HepG2 (cell line): ENCODE results near the gene KIAA0825. TPM values are rescaled to one million over a fixed set of nuclear protein-coding genes. Genes with fewer than 3 reads are reported as not detected.

Experiments used
- FLYWCH1 ChIP-seq: sonication (generic); formaldehyde crosslinking; IDR thresholded peaks from 2 replicates; pipeline ENCODE4 v1.8.1; 2023; ENCODE audit warnings: mild to moderate bottlenecking, missing genetic modification reagents
- FOXA1 ChIP-seq, 2 experiments: fragments of 450-650 bp in 1 of 2; sonication (generic) in 1 of 2; formaldehyde crosslinking in 1 of 2; IDR thresholded peaks; 2 replicates each; pipeline versions ENCODE4 v1.4.0 to v1.6.1; 2016 to 2020; ENCODE audit warnings: missing genetic modification reagents in 1 of 2
- MLLT10 ChIP-seq: sonication (generic); formaldehyde crosslinking; IDR thresholded peaks from 2 replicates; pipeline ENCODE4 v1.4.0; 2020; ENCODE audit warnings: missing genetic modification reagents
- NR3C1 ChIP-seq: sonication (generic); formaldehyde crosslinking; IDR thresholded peaks from 2 replicates; pipeline ENCODE4 v1.4.0; 2020; ENCODE audit warnings: missing genetic modification reagents
- polyA plus RNA-seq, 8 experiments: library from polyadenylated mRNA; depleted of rRNA in 3 of 8; stranded (reverse) in 7 of 8; unstranded in 1 of 8; fragments of >200 nt; fragmentation: Illumina TruSeq in 4 of 8; extraction: Trizol in 4 of 8; gene quantifications; 2 replicates each; pipeline versions ENCODE4 v1.2.1 to v1.2.3, GENCODE V29; 2011 to 2016; ENCODE audit warnings: low read depth in 4 of 8, missing spikeins in 1 of 8, mixed read lengths in 1 of 8; ENCODE audit not compliant: insufficient read depth in 1 of 8
- total RNA-seq, 5 experiments: library from RNA; depleted of rRNA; stranded (reverse); fragments of >200 nt; fragmentation: Illumina TruSeq; extraction: Trizol; gene quantifications; 2 replicates each; pipeline ENCODE4 v1.2.3, GENCODE V29; 2016; ENCODE audit warnings: low read depth in 1 of 5
- TF ChIP-seq, protein P1 (sequence below), 2 experiments: sonication (generic) in 1 of 2; formaldehyde crosslinking in 1 of 2; IDR thresholded peaks; 2 replicates each; pipeline versions ENCODE4 v1.6.1 to v1.9.0; 2014 to 2022; ENCODE audit warnings: antibody characterized with exemption in 1 of 2, borderline replicate concordance in 1 of 2, inconsistent platforms in 1 of 2, low read depth in 1 of 2, missing genetic modification reagents in 1 of 2
- TF ChIP-seq, protein P2 (sequence below): sonication (generic); formaldehyde crosslinking; IDR thresholded peaks from 2 replicates; pipeline ENCODE4 v1.8.0; 2022; ENCODE audit warnings: missing genetic modification reagents, mild to moderate bottlenecking, moderate library complexity, borderline replicate concordance

Gene KIAA0825
- total and polyA plus RNA-seq, 2 of the 13 experiments (the other 11 are each of a cell fraction or from before 2014, with no cell fraction given), result 0.05 to 0.51 TPM

DNA sequence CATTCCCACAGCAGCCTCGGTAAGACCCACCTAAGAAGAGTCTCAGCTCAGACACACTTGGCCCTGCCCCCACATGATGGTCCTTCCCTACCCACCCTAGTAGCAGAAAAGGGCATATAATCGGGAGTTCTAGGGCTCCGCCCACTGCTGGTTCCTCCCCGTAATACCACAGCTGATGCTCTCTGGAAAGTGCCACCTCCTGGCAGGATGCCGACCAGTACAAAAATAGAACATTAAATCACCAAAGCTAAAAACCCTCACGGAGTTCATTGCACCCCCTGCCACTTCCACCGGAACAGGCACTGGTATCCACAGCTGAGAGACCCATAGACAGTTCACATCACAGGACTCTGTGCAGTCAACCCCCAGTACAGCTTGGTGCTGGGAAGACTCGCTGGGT lies 271.3 kb downstream of the KIAA0825 start (continued):
- TF ChIP-seq, protein P1, sequence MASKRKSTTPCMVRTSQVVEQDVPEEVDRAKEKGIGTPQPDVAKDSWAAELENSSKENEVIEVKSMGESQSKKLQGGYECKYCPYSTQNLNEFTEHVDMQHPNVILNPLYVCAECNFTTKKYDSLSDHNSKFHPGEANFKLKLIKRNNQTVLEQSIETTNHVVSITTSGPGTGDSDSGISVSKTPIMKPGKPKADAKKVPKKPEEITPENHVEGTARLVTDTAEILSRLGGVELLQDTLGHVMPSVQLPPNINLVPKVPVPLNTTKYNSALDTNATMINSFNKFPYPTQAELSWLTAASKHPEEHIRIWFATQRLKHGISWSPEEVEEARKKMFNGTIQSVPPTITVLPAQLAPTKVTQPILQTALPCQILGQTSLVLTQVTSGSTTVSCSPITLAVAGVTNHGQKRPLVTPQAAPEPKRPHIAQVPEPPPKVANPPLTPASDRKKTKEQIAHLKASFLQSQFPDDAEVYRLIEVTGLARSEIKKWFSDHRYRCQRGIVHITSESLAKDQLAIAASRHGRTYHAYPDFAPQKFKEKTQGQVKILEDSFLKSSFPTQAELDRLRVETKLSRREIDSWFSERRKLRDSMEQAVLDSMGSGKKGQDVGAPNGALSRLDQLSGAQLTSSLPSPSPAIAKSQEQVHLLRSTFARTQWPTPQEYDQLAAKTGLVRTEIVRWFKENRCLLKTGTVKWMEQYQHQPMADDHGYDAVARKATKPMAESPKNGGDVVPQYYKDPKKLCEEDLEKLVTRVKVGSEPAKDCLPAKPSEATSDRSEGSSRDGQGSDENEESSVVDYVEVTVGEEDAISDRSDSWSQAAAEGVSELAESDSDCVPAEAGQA (IDR thresholded peaks at IDR 0.05; ENCODE audit: low read depth), result no peak
- TF ChIP-seq, protein P1 (CRISPR knock-in tag; IDR thresholded peaks at IDR 0.05; ENCODE audit: borderline replicate concordance), result no peak
- no peak for TF ChIP-seq FOXA1 (IDR thresholded peaks at IDR 0.05)
- TF ChIP-seq FOXA1 (CRISPR knock-in tag; IDR thresholded peaks at IDR 0.05), result no peak
- TF ChIP-seq MLLT10 (CRISPR knock-in tag), result no peak
- TF ChIP-seq, protein P2, sequence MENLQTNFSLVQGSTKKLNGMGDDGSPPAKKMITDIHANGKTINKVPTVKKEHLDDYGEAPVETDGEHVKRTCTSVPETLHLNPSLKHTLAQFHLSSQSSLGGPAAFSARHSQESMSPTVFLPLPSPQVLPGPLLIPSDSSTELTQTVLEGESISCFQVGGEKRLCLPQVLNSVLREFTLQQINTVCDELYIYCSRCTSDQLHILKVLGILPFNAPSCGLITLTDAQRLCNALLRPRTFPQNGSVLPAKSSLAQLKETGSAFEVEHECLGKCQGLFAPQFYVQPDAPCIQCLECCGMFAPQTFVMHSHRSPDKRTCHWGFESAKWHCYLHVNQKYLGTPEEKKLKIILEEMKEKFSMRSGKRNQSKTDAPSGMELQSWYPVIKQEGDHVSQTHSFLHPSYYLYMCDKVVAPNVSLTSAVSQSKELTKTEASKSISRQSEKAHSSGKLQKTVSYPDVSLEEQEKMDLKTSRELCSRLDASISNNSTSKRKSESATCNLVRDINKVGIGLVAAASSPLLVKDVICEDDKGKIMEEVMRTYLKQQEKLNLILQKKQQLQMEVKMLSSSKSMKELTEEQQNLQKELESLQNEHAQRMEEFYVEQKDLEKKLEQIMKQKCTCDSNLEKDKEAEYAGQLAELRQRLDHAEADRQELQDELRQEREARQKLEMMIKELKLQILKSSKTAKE (CRISPR knock-in tag), result no peak
- no peak for TF ChIP-seq NR3C1 (CRISPR knock-in tag)
- no peak for TF ChIP-seq FLYWCH1 (CRISPR knock-in tag)
- TF ChIP-seq, all 625 proteins: peak for 0
